ENCODE results near the gene SCNN1A.
A peak's percentile ranks its signal among the peaks of the same experiment; 100 is the strongest.

Gene SCNN1A

DNA sequence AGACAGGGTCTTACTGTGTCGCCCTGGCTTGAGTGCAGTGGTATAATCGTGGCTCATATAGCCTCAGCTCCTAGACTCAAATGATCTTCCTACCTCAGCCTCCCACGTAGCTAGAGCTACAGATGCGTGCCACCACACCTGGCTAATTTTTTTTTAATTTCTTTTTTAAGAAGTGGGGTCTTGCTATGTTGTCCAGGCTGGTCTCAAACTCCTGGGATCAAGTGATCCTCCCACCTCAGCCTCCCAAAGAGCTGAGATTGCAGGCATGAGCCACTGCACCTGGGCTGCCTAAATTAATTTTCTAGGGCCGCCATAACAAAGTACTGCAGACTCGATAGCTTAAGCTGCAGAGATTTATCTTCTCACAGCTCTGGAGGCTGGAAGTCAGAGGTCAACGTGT, 17.7 kb upstream of the SCNN1A start:
- Histone ChIP-seq H3K27me3 (ENCODE audit: insufficient read depth, poor library complexity, severe bottlenecking) (no peaks in the 10 kb centered on the region), H3K27ac (replicated peaks) (peak overlapping the region; percentile 59), H3K4me3 (replicated peaks; ENCODE audit: insufficient read depth, low read length) (no peak overlapping the region)
- no peak for DNase-seq (ENCODE audit: low read depth in 1 of 2, low spot score in 1 of 2)
- TF ChIP-seq, protein P1, sequence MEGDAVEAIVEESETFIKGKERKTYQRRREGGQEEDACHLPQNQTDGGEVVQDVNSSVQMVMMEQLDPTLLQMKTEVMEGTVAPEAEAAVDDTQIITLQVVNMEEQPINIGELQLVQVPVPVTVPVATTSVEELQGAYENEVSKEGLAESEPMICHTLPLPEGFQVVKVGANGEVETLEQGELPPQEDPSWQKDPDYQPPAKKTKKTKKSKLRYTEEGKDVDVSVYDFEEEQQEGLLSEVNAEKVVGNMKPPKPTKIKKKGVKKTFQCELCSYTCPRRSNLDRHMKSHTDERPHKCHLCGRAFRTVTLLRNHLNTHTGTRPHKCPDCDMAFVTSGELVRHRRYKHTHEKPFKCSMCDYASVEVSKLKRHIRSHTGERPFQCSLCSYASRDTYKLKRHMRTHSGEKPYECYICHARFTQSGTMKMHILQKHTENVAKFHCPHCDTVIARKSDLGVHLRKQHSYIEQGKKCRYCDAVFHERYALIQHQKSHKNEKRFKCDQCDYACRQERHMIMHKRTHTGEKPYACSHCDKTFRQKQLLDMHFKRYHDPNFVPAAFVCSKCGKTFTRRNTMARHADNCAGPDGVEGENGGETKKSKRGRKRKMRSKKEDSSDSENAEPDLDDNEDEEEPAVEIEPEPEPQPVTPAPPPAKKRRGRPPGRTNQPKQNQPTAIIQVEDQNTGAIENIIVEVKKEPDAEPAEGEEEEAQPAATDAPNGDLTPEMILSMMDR (IDR thresholded peaks at IDR 0.05; ENCODE audit: insufficient read depth, low read length) = no peak
- no peak for TF ChIP-seq REST (IDR thresholded peaks at IDR 0.05; ENCODE audit: insufficient replicate concordance, low read depth)
- no peak for TF ChIP-seq SPI1 (IDR thresholded peaks at IDR 0.05; ENCODE audit: borderline replicate concordance, low read depth)
- no peak for TF ChIP-seq POLR2AphosphoS5 (IDR thresholded peaks at IDR 0.05; ENCODE audit: low read depth)
- no peak for TF ChIP-seq GABPA (IDR thresholded peaks at IDR 0.05; ENCODE audit: low read depth)

DNA sequence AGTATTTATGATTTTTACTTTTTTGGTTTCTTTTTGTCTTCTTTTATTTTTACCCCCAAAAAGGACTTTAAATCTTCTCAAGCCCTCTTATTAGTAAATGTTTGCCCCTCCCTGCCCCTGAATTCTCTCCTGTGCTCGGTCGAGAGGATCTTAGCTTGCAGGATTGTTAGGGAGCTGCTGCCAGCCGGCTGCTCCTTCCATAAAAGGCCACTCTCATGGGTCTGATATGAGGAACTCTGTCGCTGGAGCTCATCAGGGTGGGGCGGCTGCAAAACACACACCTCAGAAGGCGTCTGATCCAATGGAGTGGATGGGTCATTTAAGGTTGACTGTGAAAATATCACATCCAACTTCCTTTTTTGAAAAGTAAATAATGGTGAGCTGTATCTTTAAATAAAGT, 17.1 kb upstream of the SCNN1A start:
- DNase-seq (ENCODE audit: low read depth in 1 of 2, low spot score in 1 of 2) = peak in 1 of 2 experiments; percentile 84

GRCh38 chr12:6391013-6391412, 15.7 kb upstream of the SCNN1A start:
- Histone ChIP-seq H3K27me3 (ENCODE audit: insufficient read depth, poor library complexity, severe bottlenecking) (no peaks in the 10 kb centered on the region), H3K27ac (replicated peaks) (no peak overlapping the region), H3K4me3 (replicated peaks; ENCODE audit: insufficient read depth, low read length) (no peak overlapping the region)
- no peak for DNase-seq (ENCODE audit: low read depth in 1 of 2, low spot score in 1 of 2)
- no peak for TF ChIP-seq REST (IDR thresholded peaks at IDR 0.05; ENCODE audit: insufficient replicate concordance, low read depth)
- TF ChIP-seq, protein P1 (IDR thresholded peaks at IDR 0.05; ENCODE audit: insufficient read depth, low read length) = no peak
- no peak for TF ChIP-seq SPI1 (IDR thresholded peaks at IDR 0.05; ENCODE audit: borderline replicate concordance, low read depth)
- TF ChIP-seq GABPA (IDR thresholded peaks at IDR 0.05; ENCODE audit: low read depth) = no peak
- TF ChIP-seq POLR2AphosphoS5 (IDR thresholded peaks at IDR 0.05; ENCODE audit: low read depth) = no peak

More for the DNA sequence above, 17.1 kb upstream of the SCNN1A start:
- H3K4me3 ChIP-seq (replicated peaks; ENCODE audit: insufficient read depth, low read length) = no peak overlapping the region
- H3K27ac ChIP-seq (replicated peaks) = peak overlapping the region; percentile 38
- H3K27me3 ChIP-seq (ENCODE audit: insufficient read depth, poor library complexity, severe bottlenecking) = no peaks in the 10 kb centered on the region
- TF ChIP-seq GABPA (IDR thresholded peaks at IDR 0.05; ENCODE audit: low read depth) (no peak), POLR2AphosphoS5 (IDR thresholded peaks at IDR 0.05; ENCODE audit: low read depth) (no peak; the same call in 1 of the 2 replicates), SPI1 (IDR thresholded peaks at IDR 0.05; ENCODE audit: borderline replicate concordance, low read depth) (peak; percentile 81; the same call in 1 of the 2 replicates)
- TF ChIP-seq, protein P1 (IDR thresholded peaks at IDR 0.05; ENCODE audit: insufficient read depth, low read length) = no peak

Data from HL-60 (cell line).